HepG2 (cell line): ENCODE data around the gene ENO2. TPM values are rescaled to one million over a fixed set of nuclear protein-coding genes. Genes with fewer than 3 reads are reported as not detected.

ENCODE experiments used
- BHLHE40 ChIP-seq: IDR thresholded peaks from 2 replicates; pipeline ENCODE4 v1.6.1; 2011; ENCODE audit warnings: low read length, improper control_type of control experiment
- FOSL2 ChIP-seq: sonication (generic); formaldehyde crosslinking; IDR thresholded peaks from 2 replicates; pipeline ENCODE4 v1.4.0; 2020; ENCODE audit warnings: missing genetic modification reagents
- HNF4A ChIP-seq: sonication (generic); formaldehyde crosslinking; IDR thresholded peaks from 2 replicates; pipeline ENCODE4 v1.4.0; 2020; ENCODE audit warnings: missing genetic modification reagents
- HNF4G ChIP-seq, 2 experiments: sonication (generic) in 1 of 2; formaldehyde crosslinking in 1 of 2; IDR thresholded peaks; 2 replicates each; pipeline versions ENCODE4 v1.4.0 to v1.6.1; 2011 to 2020; ENCODE audit warnings: borderline replicate concordance in 2 of 2, low read depth in 2 of 2, mild to moderate bottlenecking in 2 of 2, low read length in 1 of 2, missing genetic modification reagents in 1 of 2, moderate library complexity in 1 of 2
- MAFF ChIP-seq: IDR thresholded peaks from 2 replicates; pipeline ENCODE4 v1.6.1; 2011; ENCODE audit warnings: low read depth, low read length, improper control_type of control experiment
- MXI1 ChIP-seq: IDR thresholded peaks from 3 replicates; pipeline ENCODE4 v1.6.1; 2012; ENCODE audit warnings: low read depth, low read length, inconsistent platforms, borderline replicate concordance
- MYC ChIP-seq: sonication (generic); formaldehyde crosslinking; IDR thresholded peaks from 2 replicates; pipeline ENCODE4 v1.9.0; 2021; ENCODE audit warnings: missing genetic modification reagents, borderline replicate concordance
- RCOR2 ChIP-seq: IDR thresholded peaks from 2 replicates; pipeline ENCODE4 v1.6.1; 2016; ENCODE audit warnings: missing biosample characterization, missing genetic modification reagents
- SAP130 ChIP-seq: IDR thresholded peaks from 2 replicates; pipeline ENCODE4 v1.6.1; 2016; ENCODE audit warnings: low read depth
- SOX6 ChIP-seq, 2 experiments: fragments of 450-650 bp in 1 of 2; sonication (generic) in 1 of 2; formaldehyde crosslinking in 1 of 2; IDR thresholded peaks; 2 replicates each; pipeline versions ENCODE4 v1.4.0 to v1.6.1; 2017 to 2020; ENCODE audit warnings: antibody characterized with exemption in 1 of 2, mild to moderate bottlenecking in 1 of 2, missing genetic modification reagents in 1 of 2
- U2AF2 ChIP-seq: fragments of 200-400 bp; formaldehyde crosslinking; IDR thresholded peaks from 2 replicates; pipeline ENCODE4 v1.6.1; 2017; ENCODE audit warnings: low read depth, mild to moderate bottlenecking, low read length
- ZNF44 ChIP-seq: sonication (generic); formaldehyde crosslinking; IDR thresholded peaks from 2 replicates; pipeline ENCODE4 v1.5.1; 2020; ENCODE audit warnings: mild to moderate bottlenecking, missing genetic modification reagents
- ZNF451 ChIP-seq: sonication (generic); formaldehyde crosslinking; IDR thresholded peaks from 2 replicates; pipeline ENCODE4 v1.5.0; 2020; ENCODE audit warnings: mild to moderate bottlenecking, missing genetic modification reagents
- ZNF598 ChIP-seq: sonication (generic); formaldehyde crosslinking; IDR thresholded peaks from 2 replicates; pipeline ENCODE4 v1.5.1; 2020; ENCODE audit warnings: mild to moderate bottlenecking, missing genetic modification reagents, borderline replicate concordance
- polyA plus RNA-seq, 8 experiments: library from polyadenylated mRNA; depleted of rRNA in 3 of 8; stranded (reverse) in 7 of 8; unstranded in 1 of 8; fragments of >200 nt; fragmentation: Illumina TruSeq in 4 of 8; extraction: Trizol in 4 of 8; gene quantifications; 2 replicates each; pipeline versions ENCODE4 v1.2.1 to v1.2.3, GENCODE V29; 2011 to 2016; ENCODE audit warnings: low read depth in 4 of 8, missing spikeins in 1 of 8, mixed read lengths in 1 of 8; ENCODE audit not compliant: insufficient read depth in 1 of 8
- total RNA-seq, 5 experiments: library from RNA; depleted of rRNA; stranded (reverse); fragments of >200 nt; fragmentation: Illumina TruSeq; extraction: Trizol; gene quantifications; 2 replicates each; pipeline ENCODE4 v1.2.3, GENCODE V29; 2016; ENCODE audit warnings: low read depth in 1 of 5
- TF ChIP-seq, protein P1 (sequence below): IDR thresholded peaks from 2 replicates; pipeline ENCODE4 v1.6.1; 2016; ENCODE audit warnings: low read depth, borderline replicate concordance
- TF ChIP-seq, protein P2 (sequence below): sonication (generic); formaldehyde crosslinking; IDR thresholded peaks from 2 replicates; pipeline ENCODE4 v1.5.0; 2020; ENCODE audit warnings: mild to moderate bottlenecking, missing genetic modification reagents, borderline replicate concordance
- TF ChIP-seq, protein P3 (sequence below): fragments of 450-650 bp; IDR thresholded peaks from 2 replicates; pipeline ENCODE4 v1.6.1; 2017; ENCODE audit warnings: mild to moderate bottlenecking
- TF ChIP-seq, protein P4 (sequence below): sonication (generic); formaldehyde crosslinking; IDR thresholded peaks from 2 replicates; pipeline ENCODE4 v1.4.0; 2020; ENCODE audit warnings: missing genetic modification reagents; ENCODE audit errors: not compliant biosample characterization
- TF ChIP-seq, protein P5 (sequence below): sonication (generic); formaldehyde crosslinking; IDR thresholded peaks from 2 replicates; pipeline ENCODE4 v1.8.1; 2023; ENCODE audit warnings: mild to moderate bottlenecking, moderate library complexity, missing genetic modification reagents

The ENO2 gene
- total and polyA plus RNA-seq, 2 of the 13 experiments (the other 11 are each of a cell fraction or from before 2014, with no cell fraction given) = 19.3 to 136 TPM

DNA sequence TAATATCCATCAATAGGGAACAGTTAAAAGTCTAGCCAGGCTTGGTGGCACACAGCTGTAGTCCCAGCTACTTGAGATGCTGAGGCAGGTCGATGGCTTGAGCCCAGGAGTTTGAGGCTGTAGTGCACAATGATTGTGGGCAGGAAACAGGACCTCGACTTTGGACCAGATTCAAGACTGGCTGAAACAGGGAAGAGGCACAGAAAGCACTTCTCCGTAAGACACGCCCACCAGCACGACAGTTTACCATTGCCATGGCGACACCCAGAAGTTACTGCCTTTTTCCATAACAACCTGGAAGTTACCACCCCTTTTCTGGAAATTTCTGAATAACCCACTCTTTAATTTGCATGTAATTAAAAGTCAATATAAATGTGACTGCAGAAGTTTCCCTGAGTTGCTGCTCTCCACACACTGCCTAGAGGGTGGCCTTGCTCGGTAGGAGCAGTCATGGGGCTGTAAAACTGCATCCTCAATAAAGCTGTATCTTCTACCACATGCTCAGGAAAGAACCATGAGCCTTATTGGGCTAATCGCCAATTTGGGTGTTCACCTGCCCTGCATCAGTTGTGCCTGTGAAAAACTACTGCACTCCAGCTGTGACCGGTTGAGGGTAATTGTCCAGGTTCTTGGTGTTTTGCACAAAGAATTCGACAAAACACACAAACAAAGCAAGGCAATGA is 14.4 kb upstream of the ENO2 start (continued):
- no peak for TF ChIP-seq ZNF44 (CRISPR knock-in tag)
- no peak for TF ChIP-seq ZNF598 (CRISPR knock-in tag)
- peak; percentile 63 for TF ChIP-seq HNF4A (CRISPR knock-in tag)
- TF ChIP-seq, protein P1, sequence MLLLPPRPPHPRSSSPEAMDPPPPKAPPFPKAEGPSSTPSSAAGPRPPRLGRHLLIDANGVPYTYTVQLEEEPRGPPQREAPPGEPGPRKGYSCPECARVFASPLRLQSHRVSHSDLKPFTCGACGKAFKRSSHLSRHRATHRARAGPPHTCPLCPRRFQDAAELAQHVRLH (CRISPR knock-in tag) = no peak
- peak; percentile 91; the same call in 1 of the 2 replicates for TF ChIP-seq U2AF2
- TF ChIP-seq MXI1 = peak; percentile 87; the same call in 2 of the 3 replicates
- no peak for TF ChIP-seq MYC
- TF ChIP-seq SOX6 (IDR thresholded peaks at IDR 0.05) = no peak
- TF ChIP-seq SOX6 (CRISPR knock-in tag; IDR thresholded peaks at IDR 0.05) = peak; percentile 20; the same call in 1 of the 2 replicates
- TF ChIP-seq, protein P2, sequence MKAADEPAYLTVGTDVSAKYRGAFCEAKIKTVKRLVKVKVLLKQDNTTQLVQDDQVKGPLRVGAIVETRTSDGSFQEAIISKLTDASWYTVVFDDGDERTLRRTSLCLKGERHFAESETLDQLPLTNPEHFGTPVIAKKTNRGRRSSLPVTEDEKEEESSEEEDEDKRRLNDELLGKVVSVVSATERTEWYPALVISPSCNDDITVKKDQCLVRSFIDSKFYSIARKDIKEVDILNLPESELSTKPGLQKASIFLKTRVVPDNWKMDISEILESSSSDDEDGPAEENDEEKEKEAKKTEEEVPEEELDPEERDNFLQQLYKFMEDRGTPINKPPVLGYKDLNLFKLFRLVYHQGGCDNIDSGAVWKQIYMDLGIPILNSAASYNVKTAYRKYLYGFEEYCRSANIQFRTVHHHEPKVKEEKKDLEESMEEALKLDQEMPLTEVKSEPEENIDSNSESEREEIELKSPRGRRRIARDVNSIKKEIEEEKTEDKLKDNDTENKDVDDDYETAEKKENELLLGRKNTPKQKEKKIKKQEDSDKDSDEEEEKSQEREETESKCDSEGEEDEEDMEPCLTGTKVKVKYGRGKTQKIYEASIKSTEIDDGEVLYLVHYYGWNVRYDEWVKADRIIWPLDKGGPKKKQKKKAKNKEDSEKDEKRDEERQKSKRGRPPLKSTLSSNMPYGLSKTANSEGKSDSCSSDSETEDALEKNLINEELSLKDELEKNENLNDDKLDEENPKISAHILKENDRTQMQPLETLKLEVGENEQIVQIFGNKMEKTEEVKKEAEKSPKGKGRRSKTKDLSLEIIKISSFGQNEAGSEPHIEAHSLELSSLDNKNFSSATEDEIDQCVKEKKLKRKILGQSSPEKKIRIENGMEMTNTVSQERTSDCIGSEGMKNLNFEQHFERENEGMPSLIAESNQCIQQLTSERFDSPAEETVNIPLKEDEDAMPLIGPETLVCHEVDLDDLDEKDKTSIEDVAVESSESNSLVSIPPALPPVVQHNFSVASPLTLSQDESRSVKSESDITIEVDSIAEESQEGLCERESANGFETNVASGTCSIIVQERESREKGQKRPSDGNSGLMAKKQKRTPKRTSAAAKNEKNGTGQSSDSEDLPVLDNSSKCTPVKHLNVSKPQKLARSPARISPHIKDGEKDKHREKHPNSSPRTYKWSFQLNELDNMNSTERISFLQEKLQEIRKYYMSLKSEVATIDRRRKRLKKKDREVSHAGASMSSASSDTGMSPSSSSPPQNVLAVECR (CRISPR knock-in tag) = peak; percentile 51; the same call in 1 of the 2 replicates
- no peak for TF ChIP-seq RCOR2 (CRISPR knock-in tag)
- TF ChIP-seq ZNF451 (CRISPR knock-in tag) = no peak
- TF ChIP-seq, protein P3, sequence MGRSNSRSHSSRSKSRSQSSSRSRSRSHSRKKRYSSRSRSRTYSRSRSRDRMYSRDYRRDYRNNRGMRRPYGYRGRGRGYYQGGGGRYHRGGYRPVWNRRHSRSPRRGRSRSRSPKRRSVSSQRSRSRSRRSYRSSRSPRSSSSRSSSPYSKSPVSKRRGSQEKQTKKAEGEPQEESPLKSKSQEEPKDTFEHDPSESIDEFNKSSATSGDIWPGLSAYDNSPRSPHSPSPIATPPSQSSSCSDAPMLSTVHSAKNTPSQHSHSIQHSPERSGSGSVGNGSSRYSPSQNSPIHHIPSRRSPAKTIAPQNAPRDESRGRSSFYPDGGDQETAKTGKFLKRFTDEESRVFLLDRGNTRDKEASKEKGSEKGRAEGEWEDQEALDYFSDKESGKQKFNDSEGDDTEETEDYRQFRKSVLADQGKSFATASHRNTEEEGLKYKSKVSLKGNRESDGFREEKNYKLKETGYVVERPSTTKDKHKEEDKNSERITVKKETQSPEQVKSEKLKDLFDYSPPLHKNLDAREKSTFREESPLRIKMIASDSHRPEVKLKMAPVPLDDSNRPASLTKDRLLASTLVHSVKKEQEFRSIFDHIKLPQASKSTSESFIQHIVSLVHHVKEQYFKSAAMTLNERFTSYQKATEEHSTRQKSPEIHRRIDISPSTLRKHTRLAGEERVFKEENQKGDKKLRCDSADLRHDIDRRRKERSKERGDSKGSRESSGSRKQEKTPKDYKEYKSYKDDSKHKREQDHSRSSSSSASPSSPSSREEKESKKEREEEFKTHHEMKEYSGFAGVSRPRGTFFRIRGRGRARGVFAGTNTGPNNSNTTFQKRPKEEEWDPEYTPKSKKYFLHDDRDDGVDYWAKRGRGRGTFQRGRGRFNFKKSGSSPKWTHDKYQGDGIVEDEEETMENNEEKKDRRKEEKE = no peak
- peak; percentile 54; the same call in 1 of the 2 replicates for TF ChIP-seq HNF4G (IDR thresholded peaks at IDR 0.05; ENCODE audit: borderline replicate concordance, low read depth, low read length)
- no peak for TF ChIP-seq HNF4G (CRISPR knock-in tag; IDR thresholded peaks at IDR 0.05; ENCODE audit: borderline replicate concordance, low read depth)
- no peak for TF ChIP-seq MAFF
- 0 out of 2 replicates have a peak, but pooled peaks have one; percentile 15 for TF ChIP-seq FOSL2 (CRISPR knock-in tag)
- TF ChIP-seq, protein P4, sequence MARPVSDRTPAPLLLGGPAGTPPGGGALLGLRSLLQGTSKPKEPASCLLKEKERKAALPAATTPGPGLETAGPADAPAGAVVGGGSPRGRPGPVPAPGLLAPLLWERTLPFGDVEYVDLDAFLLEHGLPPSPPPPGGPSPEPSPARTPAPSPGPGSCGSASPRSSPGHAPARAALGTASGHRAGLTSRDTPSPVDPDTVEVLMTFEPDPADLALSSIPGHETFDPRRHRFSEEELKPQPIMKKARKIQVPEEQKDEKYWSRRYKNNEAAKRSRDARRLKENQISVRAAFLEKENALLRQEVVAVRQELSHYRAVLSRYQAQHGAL (CRISPR knock-in tag) = no peak
- TF ChIP-seq BHLHE40 = no peak
- peak; percentile 82 for TF ChIP-seq SAP130 (CRISPR knock-in tag)
- TF ChIP-seq, protein P5, sequence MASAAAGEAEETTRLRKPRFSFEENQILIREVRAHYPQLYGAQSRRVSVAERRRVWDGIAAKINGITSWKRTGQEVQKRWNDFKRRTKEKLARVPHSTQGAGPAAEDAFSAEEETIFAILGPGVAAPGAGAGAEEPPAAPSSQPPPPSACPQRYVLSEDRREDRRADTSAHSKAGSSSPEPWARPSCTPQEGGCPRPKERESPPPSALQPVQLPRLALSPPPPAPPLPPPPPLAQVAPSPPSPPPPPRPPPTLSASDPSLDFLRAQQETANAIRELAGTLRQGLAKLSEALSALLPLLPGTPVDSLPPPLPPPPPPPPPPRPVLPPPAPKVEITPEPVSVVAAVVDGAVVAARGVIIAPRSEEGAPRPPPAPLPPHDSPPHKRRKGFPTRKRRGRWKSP = 0 out of 2 replicates have a peak, but pooled peaks have one; percentile 26
